ENCODE measurements around the gene ZNF385D.

ZNF385D gene

GRCh38 chr3:21747966-21748555 is 2.9 kb downstream of the ZNF385D start:
- DNase-seq, result no peak

- peak; percentile 69 to 78 for DNase-seq
Observed at GRCh38 chr3:21747376-21747775, 3.6 kb downstream of the ZNF385D start.

GRCh38 chr3:21745966-21746365 is 5.0 kb downstream of the ZNF385D start:
- DNase-seq, result no peak

DNA sequence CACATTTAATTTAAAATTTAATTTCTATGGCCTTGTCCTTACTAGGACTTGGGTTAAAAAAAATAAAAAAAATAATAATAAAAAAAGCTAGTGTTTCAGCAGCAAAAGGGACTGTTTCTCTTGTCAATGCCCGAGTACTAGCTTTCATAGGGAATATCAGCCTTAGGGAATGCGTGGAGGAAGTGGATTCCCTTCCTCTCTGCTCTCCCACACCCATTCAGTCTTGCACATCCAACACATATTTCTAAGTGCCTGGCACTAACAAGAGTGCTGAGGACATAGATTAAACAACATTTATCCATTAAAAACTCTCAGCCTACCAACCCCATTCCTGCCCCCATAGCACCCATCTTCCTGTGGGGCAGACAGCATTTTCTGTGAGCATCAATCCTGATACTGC is 6.2 kb downstream of the ZNF385D start:
- no peak for DNase-seq

- DNase-seq, result no peak
Observed at GRCh38 chr3:21738935-21739702, 11.9 kb downstream of the ZNF385D start.

GRCh38 chr3:21738283-21738682 is 12.7 kb downstream of the ZNF385D start:
- no peak for DNase-seq

DNA sequence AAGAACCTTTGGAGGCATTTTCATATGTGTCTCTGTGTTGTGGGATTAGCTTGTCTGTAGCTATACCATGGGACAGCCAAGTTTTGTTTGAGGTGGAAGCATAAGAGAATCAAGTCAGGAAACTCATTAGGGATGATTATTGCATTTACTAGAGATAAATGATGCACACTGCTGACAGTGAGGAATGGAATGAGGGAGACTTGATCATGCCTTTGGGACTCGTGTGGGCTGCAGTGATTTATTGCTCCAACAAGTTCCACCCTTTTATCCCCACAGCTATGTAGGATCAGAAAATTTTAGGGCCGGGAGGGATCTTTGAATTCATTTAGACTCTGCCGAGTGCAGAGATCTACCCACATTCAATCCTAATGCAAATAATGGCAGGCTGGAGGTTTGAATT is 16.3 kb downstream of the ZNF385D start:
- DNase-seq, result no peak

DNA sequence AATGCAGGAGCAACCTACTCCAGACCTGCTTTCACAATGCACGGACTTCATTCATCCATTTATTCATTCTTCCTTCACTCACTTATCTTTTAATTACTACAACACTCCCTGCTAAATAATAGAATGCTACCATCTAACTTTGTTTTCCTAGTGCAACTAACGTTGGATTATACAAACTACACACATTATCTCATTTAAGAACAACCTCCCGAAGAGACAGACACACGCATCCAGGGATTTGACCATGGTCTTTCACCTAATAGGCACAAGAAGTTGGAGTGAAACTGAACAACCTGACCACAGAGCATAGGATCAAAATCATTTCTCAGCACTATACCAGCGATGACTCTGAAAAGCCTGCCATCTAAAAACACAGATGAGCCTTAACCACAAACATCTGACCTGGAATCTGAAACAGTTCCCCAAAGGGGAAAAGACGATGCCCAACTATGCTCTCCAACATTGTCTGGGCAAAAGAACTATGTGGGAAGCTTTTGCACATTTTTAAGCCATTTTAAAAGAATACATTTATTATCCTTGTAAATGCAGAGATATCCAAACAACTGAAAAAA is 21.0 kb downstream of the ZNF385D start:
- no peak for DNase-seq

GRCh38 chr3:21729331-21729730 is 21.7 kb downstream of the ZNF385D start:
- DNase-seq, result no peak

DNA sequence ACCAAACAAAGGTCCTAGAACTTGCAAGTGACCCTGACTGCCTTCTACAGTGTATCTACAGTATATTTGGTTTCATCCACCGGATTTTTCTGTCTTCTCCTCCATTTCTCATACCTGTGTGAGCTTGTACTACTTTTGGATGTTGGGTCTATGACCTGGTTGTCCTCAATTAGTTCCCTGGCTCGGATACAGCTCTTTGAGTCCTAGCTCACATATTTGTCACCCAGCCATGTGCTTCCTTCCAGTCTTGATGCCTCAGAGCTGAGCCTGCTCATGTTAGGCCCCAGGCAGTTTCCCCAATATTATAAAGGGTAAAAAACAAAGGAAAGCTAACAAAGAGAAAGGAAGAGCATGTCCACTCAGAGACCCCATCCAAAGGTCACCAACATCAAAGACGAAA is 28.2 kb downstream of the ZNF385D start:
- DNase-seq, result no peak

GRCh38 chr3:21722301-21722700 is 28.7 kb downstream of the ZNF385D start:
- DNase-seq, result no peak

DNA sequence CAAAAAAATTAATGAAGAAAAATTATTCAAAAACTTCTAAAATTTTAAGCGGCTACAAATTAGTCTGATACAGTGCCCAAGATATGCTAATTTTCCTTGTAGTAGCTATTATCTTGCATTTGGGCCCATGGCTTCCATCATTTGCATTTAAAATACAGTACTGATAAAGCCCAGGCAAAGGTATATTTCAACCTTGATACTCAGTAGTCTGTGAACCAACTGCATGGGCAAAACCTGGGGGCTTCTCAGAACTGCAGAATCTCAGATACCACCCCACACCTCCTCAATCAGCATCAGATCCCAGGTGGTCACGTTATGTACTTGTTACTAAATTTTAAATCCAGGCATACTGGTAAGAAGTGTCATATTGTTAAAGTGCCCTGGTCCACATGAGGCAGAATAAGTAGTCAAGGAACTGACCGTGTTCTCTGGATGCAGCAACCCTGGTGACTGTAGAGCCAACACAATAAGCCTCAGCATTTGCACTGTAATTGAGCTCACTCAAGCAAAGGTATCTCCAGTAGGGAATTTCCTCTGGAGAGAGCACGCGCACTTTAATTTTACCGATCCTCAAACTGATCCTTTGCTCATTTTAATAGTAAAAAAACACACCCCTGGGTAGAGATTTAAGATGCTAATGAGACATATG is 31.9 kb downstream of the ZNF385D start:
- no peak for DNase-seq

DNA sequence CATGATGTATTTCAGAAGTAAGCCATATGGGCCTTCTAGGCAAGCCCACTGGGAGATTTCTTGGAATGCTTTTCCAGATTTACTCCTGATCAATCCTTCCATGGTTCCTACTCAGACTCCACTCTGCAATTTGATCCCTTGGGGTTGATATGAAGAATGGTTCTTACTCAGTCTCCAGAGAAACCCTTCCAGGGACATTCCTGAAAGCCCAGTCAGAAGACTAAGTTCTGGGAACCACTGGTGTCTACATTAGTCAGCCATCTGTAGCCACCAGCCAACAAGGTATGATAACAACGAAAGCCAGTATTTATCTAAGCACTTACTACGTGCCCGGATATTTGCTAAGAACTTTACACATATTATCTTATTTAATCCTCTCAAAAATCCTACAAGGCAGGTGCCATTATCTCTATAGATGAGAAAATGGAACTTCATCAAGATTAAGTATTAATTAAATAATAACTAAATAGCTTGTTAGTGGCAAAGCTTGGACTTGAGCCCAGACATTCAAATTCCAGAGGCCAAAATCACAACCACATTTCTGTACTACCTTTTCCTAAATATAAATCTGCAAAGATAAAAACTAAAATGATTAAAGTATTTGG is 32.7 kb downstream of the ZNF385D start:
- DNase-seq, result no peak

- no peak for DNase-seq
Observed at GRCh38 chr3:21715662-21716061, 35.3 kb downstream of the ZNF385D start.

DNA sequence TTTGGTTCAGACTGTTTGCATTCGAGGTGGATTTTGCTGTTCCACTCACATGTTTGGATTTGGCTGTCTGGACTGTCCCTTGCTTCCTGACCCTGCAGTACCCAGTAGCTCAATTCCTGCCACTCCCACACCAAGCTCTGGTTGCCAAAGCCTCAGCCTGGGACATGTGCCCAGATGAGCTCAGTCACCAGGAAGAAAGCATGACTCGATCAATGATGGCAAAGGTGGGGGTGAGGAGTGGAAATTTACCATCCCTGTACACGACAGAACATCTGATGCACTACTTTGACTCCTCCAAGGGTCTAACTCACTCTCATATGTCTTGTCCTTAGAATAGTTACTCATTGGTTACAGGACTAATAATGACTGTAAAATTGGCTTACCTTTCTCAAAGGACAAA is 45.2 kb downstream of the ZNF385D start:
- DNase-seq, result peak; percentile 43 to 64

GRCh38 chr3:21704796-21705195 is 46.2 kb downstream of the ZNF385D start:
- no peak for DNase-seq

DNA sequence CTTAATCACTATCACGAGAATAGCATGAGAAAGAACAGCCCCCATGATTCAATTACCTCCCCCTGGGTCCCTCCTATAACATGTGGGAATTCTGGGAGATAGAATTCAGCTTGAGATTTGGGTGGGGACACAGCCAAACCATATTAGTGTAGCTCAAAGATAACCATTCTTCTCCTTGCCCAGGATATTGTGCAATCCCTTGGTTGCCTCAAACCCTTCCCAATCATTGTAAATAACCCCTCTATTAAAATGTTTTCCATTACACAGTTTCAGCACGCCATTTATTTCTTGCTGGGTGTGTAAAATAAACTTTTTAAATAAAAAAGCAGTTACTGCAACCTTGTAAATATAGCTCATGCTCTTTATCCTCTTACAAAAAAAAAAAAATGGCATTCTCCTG is 47.7 kb downstream of the ZNF385D start:
- DNase-seq, result no peak

GRCh38 chr3:21697707-21698106 is 53.3 kb downstream of the ZNF385D start:
- DNase-seq, result no peak

DNA sequence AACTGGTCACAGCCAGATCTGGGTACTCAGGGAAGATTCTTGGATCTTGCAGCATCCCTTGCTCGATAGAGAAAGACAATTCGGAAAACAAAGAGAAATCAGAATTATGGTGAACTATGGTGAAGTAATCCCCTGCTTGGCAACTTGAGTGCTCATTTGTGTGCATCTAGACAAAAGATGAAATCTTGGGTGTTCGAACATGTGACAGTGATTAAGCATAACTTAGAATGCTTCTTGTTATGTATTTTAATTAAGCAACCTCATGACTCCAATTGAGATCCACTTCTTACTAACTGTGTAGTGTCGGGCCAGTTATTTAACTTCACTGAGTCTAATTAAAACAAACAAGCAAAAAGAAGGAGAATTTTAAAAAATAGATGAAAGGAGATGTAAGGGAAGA is 56.5 kb downstream of the ZNF385D start:
- DNase-seq, result no peak

- no peak for DNase-seq
Observed at GRCh38 chr3:21691036-21691435, 60.0 kb downstream of the ZNF385D start.

DNA sequence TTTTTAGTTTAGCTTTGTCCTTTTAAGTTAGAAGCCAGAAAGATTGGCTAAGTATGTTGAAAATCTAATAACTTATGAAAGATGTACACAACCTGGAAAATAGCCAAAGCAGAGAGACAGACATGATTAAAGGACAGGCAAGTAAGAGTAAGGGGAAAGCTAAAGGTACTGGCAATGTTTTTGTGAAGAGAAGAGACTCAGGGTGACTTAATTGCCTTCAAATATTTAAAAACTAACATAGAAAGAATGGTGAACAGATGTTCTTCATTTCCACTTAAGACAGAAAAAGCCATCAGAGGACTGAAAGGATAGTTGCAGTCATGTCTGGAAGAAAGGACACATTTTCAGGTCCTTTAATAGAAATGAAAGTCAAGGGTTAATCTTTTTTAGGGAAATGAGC is 68.8 kb downstream of the ZNF385D start:
- no peak for DNase-seq

GRCh38 chr3:21673393-21673792 is 77.6 kb downstream of the ZNF385D start:
- DNase-seq, result no peak

DNA sequence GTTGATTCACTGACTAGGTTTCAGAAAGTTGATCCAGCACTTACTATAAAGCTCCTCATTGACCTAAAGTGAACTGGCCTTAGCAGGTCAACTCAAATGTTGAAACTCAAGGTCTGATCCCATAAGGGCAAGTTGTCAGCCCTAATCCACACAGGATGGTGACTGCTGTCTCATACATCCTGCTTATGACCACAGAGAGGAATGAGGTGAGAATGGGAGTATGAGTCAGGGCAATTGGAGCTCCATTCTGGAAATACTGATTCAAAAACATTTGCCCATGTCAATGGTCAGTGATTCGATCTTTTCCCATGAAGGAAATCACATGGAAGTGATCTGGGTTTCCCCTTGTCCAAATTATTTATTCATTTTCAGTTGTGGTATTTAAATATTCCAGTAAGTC is 78.7 kb downstream of the ZNF385D start:
- no peak for DNase-seq

GRCh38 chr3:21670386-21670785 is 80.6 kb downstream of the ZNF385D start:
- DNase-seq, result no peak
